ENCODE measurements around the gene ZNG1A.

GRCh38 chr9:214648-215493 is 36.0 kb upstream of the ZNG1A start, which contains the start of gene DOCK8:
- TF ChIP-seq CTCF (conservative IDR thresholded peaks at IDR 0.05; ENCODE audit: low read depth, low read length) (peak; percentile 54), EZH2phosphoT487 (IDR thresholded peaks at IDR 0.05; ENCODE audit: borderline replicate concordance, low read length) (no peak), EZH2 (IDR thresholded peaks at IDR 0.05; ENCODE audit: low read length, unreplicated experiment) (no peak)
